Anterior cingulate cortex (tissue), 58 donors: ENCODE results near the gene IL37.

Experiments used
- DNase-seq, 58 donors: peaks; one replicate each; lab custom pipeline; 2025; lab: John Stamatoyannopoulos, UW

The IL37 gene

GRCh38 chr2:112910865-112911264, at the start of gene IL37:
IL37 (plus strand) TSS chr2:112911165; CDS start chr2:112913013, 1,848 bp downstream.
- no peak for DNase-seq

DNA sequence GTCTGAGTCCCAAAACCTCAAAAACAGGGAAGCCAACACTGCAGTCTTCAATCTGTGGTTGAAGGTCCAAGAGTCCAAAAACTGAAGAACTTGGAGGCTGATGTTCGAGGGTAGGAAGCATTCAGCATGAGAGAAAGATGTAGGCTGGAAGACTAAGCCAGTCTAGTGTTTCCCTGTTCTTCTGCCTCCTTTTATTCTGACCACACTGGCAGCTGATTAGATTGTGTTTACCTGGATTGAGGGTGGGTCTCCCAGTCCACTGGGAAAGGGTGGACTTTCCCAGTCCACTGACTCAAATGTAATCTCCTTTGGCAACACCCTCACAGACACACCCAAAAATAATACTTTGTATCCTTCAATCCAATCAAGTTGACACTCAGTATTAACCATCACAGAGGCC, 46.9 kb upstream of the IL37 start:
- DNase-seq: no peak

DNA sequence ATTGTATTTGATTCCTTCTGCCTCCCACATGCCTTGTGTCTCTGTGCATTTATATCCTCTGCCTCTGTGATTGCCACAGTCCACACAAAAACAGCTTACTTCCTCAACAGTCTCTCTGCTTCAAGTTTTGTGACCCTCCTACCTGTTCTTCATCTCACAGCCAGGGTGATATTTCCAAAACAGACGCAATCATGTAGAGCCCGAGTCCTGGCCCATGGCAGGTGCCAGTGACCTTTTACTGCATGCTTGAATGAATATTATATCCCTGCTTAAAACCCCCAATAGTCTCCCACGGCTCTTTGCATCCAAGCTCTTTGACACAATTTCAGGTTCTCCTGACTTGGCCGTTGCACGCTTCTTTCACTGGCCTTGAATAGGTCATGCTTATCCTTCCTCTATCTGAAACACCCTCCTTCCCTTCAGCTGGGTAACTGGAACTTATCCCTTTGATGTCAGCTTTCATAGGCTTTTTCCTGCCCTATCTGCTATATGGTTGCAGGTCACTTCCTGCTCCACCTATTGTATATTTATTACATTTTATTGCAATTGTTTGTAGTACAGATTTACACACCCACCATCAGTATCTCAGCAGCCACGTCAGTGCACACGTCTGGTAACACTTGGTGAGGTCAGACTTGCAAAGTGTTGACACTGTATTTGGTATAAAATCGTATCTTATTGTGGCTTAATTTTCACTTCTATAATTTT, 44.7 kb upstream of the IL37 start:
- no peak for DNase-seq

DNA sequence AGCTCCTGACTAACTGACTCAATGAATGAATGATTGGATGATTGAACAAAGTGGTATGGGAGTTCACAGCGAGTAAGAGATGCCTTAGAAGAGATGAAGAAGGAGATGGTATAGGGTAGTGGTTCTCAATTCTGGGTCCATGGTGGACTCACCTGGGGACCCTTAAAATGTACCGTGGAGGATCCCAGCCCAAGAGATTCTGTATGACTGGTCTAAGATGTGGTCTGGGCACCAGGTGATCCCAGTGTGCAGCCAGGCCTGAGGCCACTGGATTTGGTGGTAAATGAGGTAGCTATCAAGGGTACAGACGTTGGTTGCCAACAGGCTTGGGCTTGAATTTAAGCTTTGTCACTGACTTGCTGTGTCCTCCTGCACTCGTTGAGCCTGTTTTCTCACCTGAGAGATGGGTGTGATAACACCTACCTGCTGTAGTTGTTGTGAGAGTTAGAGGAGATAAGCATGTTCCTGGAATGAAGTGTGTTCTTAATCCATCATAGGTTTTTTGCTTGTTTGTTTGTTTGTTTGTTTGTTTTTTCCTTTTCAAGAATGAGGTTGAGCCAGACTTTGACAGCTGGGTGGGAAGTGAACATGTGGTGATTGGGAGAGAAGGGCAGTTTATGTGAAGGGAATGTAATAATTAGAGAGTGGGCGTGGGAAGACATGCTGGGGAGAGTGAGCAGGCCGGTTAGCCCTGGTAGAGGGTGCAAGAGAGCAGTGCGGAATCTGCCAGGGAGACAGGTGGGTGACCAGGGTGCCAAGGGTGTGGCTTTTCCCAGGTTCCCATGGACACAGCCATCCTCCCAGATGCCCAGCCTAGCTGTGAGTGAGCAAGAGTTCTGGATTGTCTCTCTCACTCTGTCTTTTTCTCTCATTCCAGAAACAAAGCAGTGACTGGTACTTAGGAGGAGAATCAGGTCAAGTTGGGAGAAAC, 43.0 kb upstream of the IL37 start:
- no peak for DNase-seq

GRCh38 chr2:112869258-112869842, 41.6 kb upstream of the IL37 start:
- peak in 1 of 58 donors; percentile 40 for DNase-seq

GRCh38 chr2:112870841-112871835, 39.8 kb upstream of the IL37 start:
- no peak for DNase-seq

DNA sequence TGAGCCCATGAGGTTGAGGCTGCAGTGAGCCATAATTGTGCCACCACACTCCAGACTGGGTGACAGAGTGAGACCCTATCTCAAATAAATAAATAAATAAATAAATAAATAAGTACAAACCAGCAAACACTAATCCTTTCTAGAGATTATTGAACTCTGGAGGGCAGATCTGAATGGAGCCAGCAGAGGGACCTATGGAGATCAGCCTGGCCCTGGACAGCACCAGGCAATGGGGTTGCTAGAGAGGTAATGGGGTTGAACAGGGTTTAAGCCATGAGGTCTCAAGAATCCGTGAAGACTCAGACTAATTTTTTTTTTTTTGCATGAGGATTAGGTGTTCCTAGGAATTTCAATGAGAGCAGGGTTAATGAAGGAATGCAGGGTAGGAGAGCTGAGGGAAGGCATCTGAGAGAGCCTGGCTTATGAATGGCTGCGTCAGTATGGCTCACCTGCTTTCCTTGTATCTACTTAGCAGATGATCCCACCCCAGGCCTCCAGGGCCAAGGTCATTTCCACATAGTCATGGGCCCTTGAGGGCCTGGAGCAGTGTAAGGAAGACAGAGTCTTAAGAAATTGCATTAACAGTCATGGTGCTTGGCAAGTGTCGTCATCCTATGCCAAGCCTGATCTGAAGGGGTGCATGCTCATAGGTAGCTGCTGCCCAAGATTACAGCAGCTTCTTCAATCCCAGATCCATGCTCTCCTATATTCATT, 34.6 kb upstream of the IL37 start:
- no peak for DNase-seq

- DNase-seq: no peak
These were observed 34.0 kb upstream of the IL37 start for GRCh38 chr2:112876971-112877361.

DNA sequence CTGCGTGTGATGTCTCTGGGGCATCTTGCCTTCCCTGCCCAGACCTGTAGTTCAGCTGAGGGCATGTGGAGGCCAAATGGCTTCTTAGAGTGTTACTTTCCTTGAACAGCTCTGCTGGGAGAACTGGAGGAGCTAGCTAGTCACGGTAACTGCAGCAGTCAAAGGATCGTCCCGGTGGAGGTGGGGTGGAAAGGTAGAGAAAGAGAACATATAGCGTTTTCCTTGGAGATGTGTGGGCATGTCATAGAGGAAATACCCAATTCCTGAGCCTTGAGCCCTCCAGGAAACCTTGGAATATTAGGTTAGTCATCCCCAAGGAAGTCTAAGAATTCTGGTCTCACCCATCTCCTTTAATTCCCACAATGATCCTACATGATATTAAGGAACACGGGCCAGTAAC, 33.5 kb upstream of the IL37 start:
- DNase-seq: no peak

DNA sequence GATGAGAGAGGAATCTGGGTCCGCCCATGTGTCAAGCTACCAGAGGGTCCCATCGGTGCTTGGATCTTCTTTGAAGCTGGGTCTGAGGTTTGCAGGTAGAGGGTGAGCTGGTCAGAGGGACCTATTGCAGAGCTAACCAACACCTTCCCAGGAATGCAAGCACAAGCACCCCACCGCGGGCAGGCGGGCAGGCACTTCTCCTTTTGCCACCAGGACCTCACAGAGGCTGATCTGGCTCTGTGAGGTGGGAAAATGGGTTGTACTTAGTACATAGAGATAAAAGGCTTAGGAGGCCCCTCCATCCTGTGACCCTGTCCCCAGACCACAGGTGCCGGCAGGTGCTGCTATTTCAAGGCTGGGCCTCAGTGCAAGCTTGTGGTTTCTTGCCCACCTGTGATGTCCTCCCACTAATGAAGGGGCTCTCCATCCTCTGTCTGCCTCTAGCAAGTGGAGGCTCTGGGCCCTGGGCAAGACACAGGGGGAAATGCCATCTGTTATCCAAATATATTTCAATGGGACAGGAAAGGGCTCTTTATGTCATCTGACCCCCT, 31.4 kb upstream of the IL37 start:
- DNase-seq: no peak

GRCh38 chr2:112880091-112880531, 30.9 kb upstream of the IL37 start:
- DNase-seq: no peak

DNA sequence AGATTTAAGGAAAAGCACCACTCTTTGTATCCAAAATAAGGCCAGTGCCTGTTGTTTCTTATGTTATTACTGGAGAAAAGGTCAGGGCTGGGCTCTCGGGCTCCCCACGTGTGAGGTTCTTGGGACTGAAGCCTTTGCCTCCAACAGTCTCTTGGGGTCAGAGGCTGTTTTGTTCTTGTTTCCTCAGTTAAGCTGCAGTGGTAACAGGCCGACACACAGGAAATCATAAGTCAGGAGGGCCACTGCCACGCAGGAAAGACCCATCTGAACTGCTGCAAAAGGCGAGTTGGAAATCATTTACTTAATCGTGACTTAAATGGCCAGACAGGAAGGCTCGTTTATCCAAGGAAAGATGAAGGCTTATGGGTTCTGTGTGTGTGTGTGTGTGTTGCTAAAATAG, 30.3 kb upstream of the IL37 start:
- DNase-seq: no peak

DNA sequence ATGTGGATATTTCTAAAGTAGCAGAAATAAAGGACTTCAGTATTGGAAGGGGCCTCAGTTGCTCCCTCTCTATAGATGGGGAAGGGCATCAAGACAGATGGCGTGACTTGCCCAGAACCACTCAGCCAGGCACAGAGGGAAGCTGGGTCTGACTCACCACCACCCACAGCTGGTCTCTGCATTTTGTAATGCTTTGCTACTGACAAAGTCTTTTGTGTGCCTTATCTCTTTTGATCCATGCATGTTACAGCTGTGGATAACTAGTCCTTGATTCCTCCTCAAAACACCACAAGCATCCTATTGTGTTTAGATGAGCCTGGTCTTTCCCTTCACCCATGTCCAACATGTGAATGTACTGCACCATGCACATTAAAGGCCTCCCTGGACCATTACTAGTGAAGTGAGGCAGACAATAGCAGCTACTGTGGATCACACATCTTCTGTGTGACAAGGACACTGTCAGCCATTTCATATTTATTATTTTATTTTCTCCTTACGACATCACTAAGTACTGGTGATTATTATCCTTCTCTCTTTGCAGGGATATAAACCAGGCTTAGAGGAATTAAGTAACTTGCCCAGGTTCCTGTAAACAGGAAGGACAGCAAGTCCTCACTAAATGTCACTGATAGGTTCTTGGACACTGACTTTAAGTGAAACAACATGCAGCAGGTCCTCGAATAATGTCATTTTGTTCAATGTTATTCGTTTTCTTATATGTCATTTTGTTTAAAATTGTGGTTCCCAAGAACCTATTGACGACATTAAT, 29.6 kb upstream of the IL37 start:
- peak in 35 of 58 donors; percentile 3 to 63 (median 30) for DNase-seq

DNA sequence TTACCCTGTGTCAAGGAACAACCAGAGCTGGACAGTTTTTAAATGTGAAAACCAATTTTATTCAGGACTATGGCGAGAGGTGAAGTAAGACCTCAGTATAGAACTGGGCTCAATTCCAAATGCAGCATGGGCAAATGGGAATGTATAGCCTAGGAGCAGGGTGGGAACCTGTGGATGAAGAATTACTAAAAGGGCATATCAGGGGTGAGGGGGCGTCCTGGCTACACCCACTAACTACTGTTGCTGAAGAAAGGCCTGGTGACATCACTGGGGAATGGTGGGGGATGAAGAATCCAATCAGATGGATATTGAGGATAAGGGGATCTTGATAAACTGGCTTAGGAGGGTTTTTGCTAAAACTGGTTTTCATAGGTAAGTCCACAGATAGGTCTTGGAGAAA, 27.3 kb upstream of the IL37 start:
- no peak for DNase-seq

- DNase-seq: peak in 4 of 58 donors; percentile 7 to 10 (median 8)
These were observed 26.0 kb upstream of the IL37 start for GRCh38 chr2:112884869-112885505.

GRCh38 chr2:112885506-112885902, 25.5 kb upstream of the IL37 start:
- no peak for DNase-seq

- no peak for DNase-seq
These were observed 24.7 kb upstream of the IL37 start for GRCh38 chr2:112886291-112886690.
